ENCODE measurements around the gene CLEC4F.

Gene CLEC4F

GRCh38 chr2:70790136-70790828, 30.1 kb downstream of the CLEC4F start, which contains the start of gene FIGLA:
TSS of gene FIGLA (minus strand) at chr2:70790643. CDS start at chr2:70790638, 5 bp downstream.
- no peak within 1 kb of the TSS for H3K27ac ChIP-seq (ENCODE audit: insufficient read depth in 1 of 2, low read depth in 1 of 2, low read length in 2 of 2, poor library complexity in 1 of 2, severe bottlenecking in 2 of 2)
- no peaks in the 10 kb centered on the region for H3K36me3 ChIP-seq (ENCODE audit: control insufficient read depth in 4 of 4, insufficient read depth in 4 of 4, low read length in 3 of 4)
- H3K4me3 ChIP-seq (ENCODE audit: control insufficient read depth in 1 of 7, extremely low read depth in 1 of 7, insufficient read depth in 4 of 7, low read depth in 2 of 7, low read length in 6 of 7): peak within 1 kb of the TSS in 4 of 7 experiments; percentile 11 to 56 (median 46)
- DNase-seq: no peak
- peaks cover 0 to 15% (median 6%) of the 10 kb centered on the region in 4 experiments for H3K4me1 ChIP-seq (ENCODE audit: control extremely low read depth in 1 of 4, control insufficient read depth in 4 of 4, insufficient read depth in 4 of 4, low read length in 3 of 4)
- H3K27me3 ChIP-seq (replicated peaks in 2 of 5; ENCODE audit: control insufficient read depth in 4 of 5, insufficient read depth in 5 of 5, low read length in 4 of 5): peaks cover 31 to 78% (median 41%) of the 10 kb centered on the region in 5 experiments
- ChIA-PET POLR2A (no interaction called here), CTCF (interaction anchor here (0.7 to 4.4 kb wide), 17 partner anchors 9 to 488 kb away, joined by 3 to 32 read pairs (median 4); partner anchors contain the start of gene FAM136A)
- 2% methylated on average over 44 of the region's 69 CpGs for WGBS (ENCODE audit: insufficient coverage)
- H3K9me3 ChIP-seq (ENCODE audit: control extremely low read depth in 1 of 5, control insufficient read depth in 4 of 5, insufficient read depth in 2 of 5, low read depth in 1 of 5, low read length in 4 of 5): no peaks in the 10 kb centered on the region

- Histone ChIP-seq H3K27me3 (replicated peaks in 2 of 5; ENCODE audit: control insufficient read depth in 4 of 5, insufficient read depth in 5 of 5, low read length in 4 of 5) (peaks cover 30 to 74% (median 38%) of the 10 kb centered on the region in 5 experiments), H3K36me3 (ENCODE audit: control insufficient read depth in 4 of 4, insufficient read depth in 4 of 4, low read length in 3 of 4) (no peaks in the 10 kb centered on the region), H3K27ac (ENCODE audit: insufficient read depth in 1 of 2, low read depth in 1 of 2, low read length in 2 of 2, poor library complexity in 1 of 2, severe bottlenecking in 2 of 2) (no peak overlapping the region), H3K9me3 (ENCODE audit: control extremely low read depth in 1 of 5, control insufficient read depth in 4 of 5, insufficient read depth in 2 of 5, low read depth in 1 of 5, low read length in 4 of 5) (no peaks in the 10 kb centered on the region), H3K4me3 (ENCODE audit: control insufficient read depth in 1 of 7, extremely low read depth in 1 of 7, insufficient read depth in 4 of 7, low read depth in 2 of 7, low read length in 6 of 7) (peak overlapping the region in 4 of 7 experiments; percentile 11 to 56 (median 46)), H3K4me1 (ENCODE audit: control extremely low read depth in 1 of 4, control insufficient read depth in 4 of 4, insufficient read depth in 4 of 4, low read length in 3 of 4) (peaks cover 0 to 15% (median 6%) of the 10 kb centered on the region in 4 experiments)
- DNase-seq: peak; percentile 75 to 83 (median 82)
- CTCF ChIA-PET: interaction anchor here (0.7 to 4.4 kb wide), 28 partner anchors 8 to 487 kb away, joined by 3 to 32 read pairs (median 3); partner anchors contain the start of genes ADD2 and FAM136A
- WGBS (ENCODE audit: insufficient coverage): 3% methylated on average over 32 of the region's 33 CpGs
- POLR2A ChIA-PET: no interaction called here
These were observed 30.9 kb downstream of the CLEC4F start for GRCh38 chr2:70789304-70790135.

DNA sequence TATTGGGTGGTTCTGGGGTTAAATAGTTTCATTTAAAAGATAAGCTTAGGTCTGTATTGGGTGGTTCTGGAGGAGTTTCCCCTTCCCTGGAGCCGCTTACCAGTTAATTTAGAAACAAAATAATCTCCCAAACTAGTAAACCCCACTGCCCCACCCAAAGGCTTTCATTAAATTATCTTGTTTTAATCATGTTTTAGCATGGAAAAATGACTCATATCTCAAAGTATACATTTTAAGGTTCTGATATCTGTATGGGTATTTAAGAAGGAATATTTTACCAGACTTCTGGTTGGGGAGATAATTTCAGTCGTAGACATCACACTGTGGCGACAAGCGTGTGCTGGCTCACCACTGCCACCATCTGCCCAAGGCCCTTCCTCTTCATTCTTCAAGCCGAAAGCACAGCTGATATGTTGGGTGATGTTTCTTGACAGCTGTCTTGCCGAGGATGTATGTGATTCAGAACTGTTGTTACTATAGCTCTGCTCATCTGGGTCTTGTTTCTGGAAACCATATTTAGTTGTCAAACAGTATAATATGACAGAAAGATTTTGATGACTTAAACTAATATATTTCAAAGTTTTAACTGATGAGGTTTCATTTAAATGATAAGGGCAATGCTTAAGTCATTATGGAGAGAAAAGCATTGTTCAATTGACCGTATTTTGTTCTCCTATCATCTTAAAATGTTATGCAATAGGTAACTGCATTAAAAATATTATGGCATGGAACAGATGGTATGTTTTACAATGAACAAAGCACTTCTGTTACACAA, 35.1 kb downstream of the CLEC4F start:
- WGBS (ENCODE audit: insufficient coverage): no CpG with 5 or more reads among the region's 7 CpGs
- ChIA-PET POLR2A (no interaction called here), CTCF (interaction anchor here (0.6 to 3.0 kb wide), 12 partner anchors 9 to 482 kb away, joined by 3 to 16 read pairs (median 4); partner anchors contain the start of gene ADD2)
- Histone ChIP-seq H3K4me1 (ENCODE audit: control extremely low read depth in 1 of 4, control insufficient read depth in 4 of 4, insufficient read depth in 4 of 4, low read length in 3 of 4) (peaks cover 0 to 11% (median 5%) of the 10 kb centered on the region in 4 experiments), H3K27ac (ENCODE audit: insufficient read depth in 1 of 2, low read depth in 1 of 2, low read length in 2 of 2, poor library complexity in 1 of 2, severe bottlenecking in 2 of 2) (no peak overlapping the region), H3K9me3 (ENCODE audit: control extremely low read depth in 1 of 5, control insufficient read depth in 4 of 5, insufficient read depth in 2 of 5, low read depth in 1 of 5, low read length in 4 of 5) (no peaks in the 10 kb centered on the region), H3K4me3 (ENCODE audit: control insufficient read depth in 1 of 7, extremely low read depth in 1 of 7, insufficient read depth in 4 of 7, low read depth in 2 of 7, low read length in 6 of 7) (no peak overlapping the region), H3K27me3 (replicated peaks in 2 of 5; ENCODE audit: control insufficient read depth in 4 of 5, insufficient read depth in 5 of 5, low read length in 4 of 5) (peaks cover 16 to 42% (median 30%) of the 10 kb centered on the region in 5 experiments), H3K36me3 (ENCODE audit: control insufficient read depth in 4 of 4, insufficient read depth in 4 of 4, low read length in 3 of 4) (no peaks in the 10 kb centered on the region)
- peak; percentile 57 to 80 (median 75) for DNase-seq

DNA sequence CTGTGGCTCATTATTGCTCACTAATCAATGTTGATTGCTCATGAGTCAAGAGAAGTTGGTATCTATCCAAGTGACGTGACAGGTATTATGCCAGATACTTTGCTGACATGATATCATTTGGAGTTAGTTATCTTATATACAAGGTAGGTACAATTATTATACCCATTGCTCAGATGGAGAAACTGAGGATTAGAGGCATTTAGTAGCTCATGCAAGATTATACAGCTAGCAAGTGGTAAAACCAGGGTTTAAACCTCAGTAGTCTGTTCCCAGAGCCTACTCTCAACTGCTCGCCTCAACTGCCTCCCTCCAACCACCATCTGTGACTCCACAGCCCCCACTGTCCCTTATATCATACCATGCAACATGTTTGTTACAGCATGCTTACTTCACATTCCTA, 36.1 kb downstream of the CLEC4F start:
- Histone ChIP-seq H3K36me3 (ENCODE audit: control insufficient read depth in 4 of 4, insufficient read depth in 4 of 4, low read length in 3 of 4) (no peaks in the 10 kb centered on the region), H3K4me1 (ENCODE audit: control extremely low read depth in 1 of 4, control insufficient read depth in 4 of 4, insufficient read depth in 4 of 4, low read length in 3 of 4) (peaks cover 0 to 2% (median under 1%) of the 10 kb centered on the region in 4 experiments), H3K27ac (ENCODE audit: insufficient read depth in 1 of 2, low read depth in 1 of 2, low read length in 2 of 2, poor library complexity in 1 of 2, severe bottlenecking in 2 of 2) (no peak overlapping the region), H3K9me3 (ENCODE audit: control extremely low read depth in 1 of 5, control insufficient read depth in 4 of 5, insufficient read depth in 2 of 5, low read depth in 1 of 5, low read length in 4 of 5) (no peaks in the 10 kb centered on the region), H3K27me3 (replicated peaks in 2 of 5; ENCODE audit: control insufficient read depth in 4 of 5, insufficient read depth in 5 of 5, low read length in 4 of 5) (peaks cover 11 to 35% (median 26%) of the 10 kb centered on the region in 5 experiments), H3K4me3 (ENCODE audit: control insufficient read depth in 1 of 7, extremely low read depth in 1 of 7, insufficient read depth in 4 of 7, low read depth in 2 of 7, low read length in 6 of 7) (no peak overlapping the region)
- DNase-seq: no peak
- POLR2A ChIA-PET: no interaction called here
- CTCF ChIA-PET: interaction anchor here (0.6 to 3.0 kb wide), 9 partner anchors 9 to 481 kb away, joined by 3 to 16 read pairs (median 4); partner anchors contain the start of gene ADD2
- no CpG with 5 or more reads among the region's 2 CpGs for WGBS (ENCODE audit: insufficient coverage)

DNA sequence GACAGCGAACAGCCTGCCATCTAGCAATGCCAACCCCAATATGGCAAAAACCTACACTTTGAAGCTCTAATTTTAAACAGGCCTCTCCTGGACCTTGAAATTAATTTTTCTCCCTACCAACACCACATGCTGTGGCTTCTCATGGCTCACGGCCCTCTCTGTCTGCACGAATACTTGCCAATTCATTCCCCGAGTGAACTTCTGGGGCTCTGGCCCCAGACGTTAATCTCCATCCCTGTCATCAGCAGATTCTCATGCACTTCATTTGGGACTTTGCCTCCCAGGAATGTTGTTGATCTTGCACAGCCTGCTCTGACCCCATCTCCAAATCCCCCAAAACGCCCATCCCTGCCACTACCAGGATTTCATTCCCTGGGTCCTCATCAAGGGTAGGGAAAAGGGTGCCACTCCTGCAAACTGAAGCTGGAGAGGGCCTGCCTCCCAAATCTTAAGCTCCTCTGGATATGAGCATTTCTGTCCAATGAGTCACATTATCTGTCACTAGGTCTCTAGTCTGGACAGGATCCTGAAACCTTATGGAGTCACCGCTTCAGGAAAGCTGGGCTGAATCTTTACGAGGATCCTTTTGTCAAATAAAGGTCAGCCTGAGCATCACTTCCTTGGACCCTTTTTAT, 40.4 kb downstream of the CLEC4F start:
- H3K4me1 ChIP-seq (ENCODE audit: control extremely low read depth in 1 of 4, control insufficient read depth in 4 of 4, insufficient read depth in 4 of 4, low read length in 3 of 4): peaks cover 0 to 4% (median 1%) of the 10 kb centered on the region in 4 experiments
- CTCF ChIA-PET: interaction anchor here (1.5 kb wide), 1 partner anchor 10 kb away, joined by 6 read pairs; the partner anchor contains the start of gene FIGLA
- H3K9me3 ChIP-seq (ENCODE audit: control extremely low read depth in 1 of 5, control insufficient read depth in 4 of 5, insufficient read depth in 2 of 5, low read depth in 1 of 5, low read length in 4 of 5): no peaks in the 10 kb centered on the region
- POLR2A ChIA-PET: no interaction called here
- WGBS (ENCODE audit: insufficient coverage): 97% methylated on average over 8 of the region's 8 CpGs
- H3K4me3 ChIP-seq (ENCODE audit: control insufficient read depth in 1 of 7, extremely low read depth in 1 of 7, insufficient read depth in 4 of 7, low read depth in 2 of 7, low read length in 6 of 7): no peak overlapping the region
- H3K36me3 ChIP-seq (ENCODE audit: control insufficient read depth in 4 of 4, insufficient read depth in 4 of 4, low read length in 3 of 4): no peaks in the 10 kb centered on the region
- DNase-seq: no peak
- H3K27ac ChIP-seq (ENCODE audit: insufficient read depth in 1 of 2, low read depth in 1 of 2, low read length in 2 of 2, poor library complexity in 1 of 2, severe bottlenecking in 2 of 2): no peak overlapping the region
- peaks cover 4 to 17% (median 10%) of the 10 kb centered on the region in 5 experiments for H3K27me3 ChIP-seq (replicated peaks in 2 of 5; ENCODE audit: control insufficient read depth in 4 of 5, insufficient read depth in 5 of 5, low read length in 4 of 5)

- Histone ChIP-seq H3K27me3 (replicated peaks in 2 of 5; ENCODE audit: control insufficient read depth in 4 of 5, insufficient read depth in 5 of 5, low read length in 4 of 5) (peaks cover 4 to 17% (median 10%) of the 10 kb centered on the region in 5 experiments), H3K9me3 (ENCODE audit: control extremely low read depth in 1 of 5, control insufficient read depth in 4 of 5, insufficient read depth in 2 of 5, low read depth in 1 of 5, low read length in 4 of 5) (no peaks in the 10 kb centered on the region), H3K4me3 (ENCODE audit: control insufficient read depth in 1 of 7, extremely low read depth in 1 of 7, insufficient read depth in 4 of 7, low read depth in 2 of 7, low read length in 6 of 7) (no peak overlapping the region), H3K4me1 (ENCODE audit: control extremely low read depth in 1 of 4, control insufficient read depth in 4 of 4, insufficient read depth in 4 of 4, low read length in 3 of 4) (peaks cover 0 to 4% (median 1%) of the 10 kb centered on the region in 4 experiments), H3K27ac (ENCODE audit: insufficient read depth in 1 of 2, low read depth in 1 of 2, low read length in 2 of 2, poor library complexity in 1 of 2, severe bottlenecking in 2 of 2) (no peak overlapping the region), H3K36me3 (ENCODE audit: control insufficient read depth in 4 of 4, insufficient read depth in 4 of 4, low read length in 3 of 4) (no peaks in the 10 kb centered on the region)
- DNase-seq: no peak
- WGBS (ENCODE audit: insufficient coverage): 100% methylated on average over 2 of the region's 3 CpGs
- CTCF ChIA-PET: interaction anchor here (1.1 kb wide), 1 partner anchor 9 kb away, joined by 3 read pairs; no protein-coding TSS in a partner anchor
- POLR2A ChIA-PET: no interaction called here
These were observed 40.9 kb downstream of the CLEC4F start for GRCh38 chr2:70779491-70779890.
